K562 (cell line): Measurements from ENCODE around the gene ZNF385D. TPM values are rescaled to one million over a fixed set of nuclear protein-coding genes. Genes with fewer than 3 reads are reported as not detected.

Experiments used
- BHLHE40 ChIP-seq: IDR thresholded peaks from 2 replicates; pipeline ENCODE4 v1.6.1; 2011; ENCODE audit warnings: low read length, improper control_type of control experiment
- ELK1 ChIP-seq: sonication (generic); formaldehyde crosslinking; IDR thresholded peaks from 2 replicates; pipeline ENCODE4 v1.8.1; 2022; ENCODE audit warnings: missing genetic modification reagents
- FOXA1 ChIP-seq: fragments of 450-650 bp; IDR thresholded peaks from 2 replicates; pipeline ENCODE4 v1.6.1; 2016; ENCODE audit warnings: mild to moderate bottlenecking, borderline replicate concordance
- LCOR ChIP-seq: sonication (generic); formaldehyde crosslinking; IDR thresholded peaks from 2 replicates; pipeline ENCODE4 v1.8.0; 2022; ENCODE audit warnings: mild to moderate bottlenecking, missing genetic modification reagents
- MITF ChIP-seq: IDR thresholded peaks from 2 replicates; pipeline ENCODE4 v1.6.1; 2014; ENCODE audit warnings: antibody characterized with exemption
- PTTG1 ChIP-seq: fragments of 450-650 bp; IDR thresholded peaks from 2 replicates; pipeline ENCODE4 v1.6.1; 2016; ENCODE audit warnings: low read depth, mild to moderate bottlenecking, missing genetic modification characterization, missing compliant biosample characterization
- RAD51 ChIP-seq: fragments of 450-650 bp; IDR thresholded peaks from 2 replicates; pipeline ENCODE4 v1.7.1; 2016; ENCODE audit warnings: low read depth, mild to moderate bottlenecking, borderline replicate concordance
- RFX7 ChIP-seq: fragments of 250-450 bp; sonication (Bioruptor Pico); IDR thresholded peaks from 2 replicates; pipeline ENCODE4 v1.5.1; 2021; ENCODE audit warnings: mild to moderate bottlenecking
- TBP ChIP-seq: optimal IDR thresholded peaks from 2 replicates; pipeline ENCODE3; 2011; ENCODE audit warnings: low read depth, low read length, improper control_type of control experiment
- polyA plus RNA-seq, 8 experiments: library from polyadenylated mRNA; depleted of rRNA in 4 of 8; stranded (reverse) in 5 of 8; unstranded in 3 of 8; fragments of >200 nt; fragmentation: Nextera tagmentation in 2 of 8; fragmentation: Illumina TruSeq in 1 of 8; extraction: Ambion mirVana in 2 of 8; extraction: Trizol in 1 of 8; gene quantifications; 2 replicates each; pipeline versions ENCODE4 v1.2.1 to v1.2.3, GENCODE V29; 2011 to 2014; ENCODE audit warnings: inconsistent platforms in 1 of 8, missing spikeins in 1 of 8
- total RNA-seq, 7 experiments: library from RNA; depleted of rRNA in 6 of 7; stranded (reverse); fragments of >200 nt in 6 of 7; fragmentation: Illumina TruSeq in 2 of 7; extraction: Trizol in 2 of 7; gene quantifications; 2 replicates each; pipeline versions ENCODE4 v1.2.1 to v1.2.3, GENCODE V29; 2011 to 2021; ENCODE audit warnings: low replicate concordance in 1 of 7

Gene ZNF385D
- total and polyA plus RNA-seq, 9 of the 15 experiments (the other 6 are each of a cell fraction or from before 2014, with no cell fraction given): 0.14 to 1.7 (median 0.51) TPM

GRCh38 chr3:21372316-21372715, 378.7 kb downstream of the ZNF385D start (continued):
- TF ChIP-seq ELK1 (CRISPR knock-in tag): no peak
- TF ChIP-seq PTTG1 (tag): no peak
- no peak for TF ChIP-seq TBP
- no peak for TF ChIP-seq FOXA1
- TF ChIP-seq MITF: no peak
- no peak for TF ChIP-seq RFX7 (CRISPR knock-in tag)
- TF ChIP-seq RAD51: no peak
- no peak for TF ChIP-seq BHLHE40
- TF ChIP-seq LCOR: no peak
